ENCODE results near the gene OR4N5. TPM values are rescaled to one million over a fixed set of nuclear protein-coding genes. Genes with fewer than 3 reads are reported as not detected.
"Not testable (repeated sequence)": the region's sequence is repeated elsewhere in the genome, so short reads cannot be mapped to it uniquely, and the experiment has no call there.

Gene OR4N5
- total RNA-seq, 1 donor from 2014 or later = not detected

- ATAC-seq (ENCODE audit: low read depth) (no peak), DNase-seq (no peak)
- no peak for TF ChIP-seq CTCF (IDR thresholded peaks at IDR 0.05)
- Mint-ChIP-seq H3K4me3 (no peak overlapping the region), H3K27ac (no peak overlapping the region), H3K36me3 (ENCODE audit: low read depth) (no peaks in the 10 kb centered on the region), H3K27me3 (peaks cover 5% of the 10 kb centered on the region), H3K4me1 (no peaks in the 10 kb centered on the region), H3K9me3 (peaks cover 27% of the 10 kb centered on the region)
- CTCF ChIA-PET = no interaction called here
- POLR2A ChIA-PET = no interaction called here
- intact Hi-C loops (cut with micrococcal nuclease) = no loop called here
Observed at GRCh38 chr14:20164462-20164861, 25.8 kb downstream of the OR4N5 start.

- H3K36me3 Mint-ChIP-seq (ENCODE audit: low read depth) = no peaks in the 10 kb centered on the region
- H3K4me3 Mint-ChIP-seq = no peak overlapping the region
- H3K27ac Mint-ChIP-seq = no peak overlapping the region
- intact Hi-C loops (cut with micrococcal nuclease) = no loop called here
- no peaks in the 10 kb centered on the region for H3K4me1 Mint-ChIP-seq
- H3K27me3 Mint-ChIP-seq = peaks cover 9% of the 10 kb centered on the region
- peaks cover 21% of the 10 kb centered on the region for H3K9me3 Mint-ChIP-seq
- DNase-seq (no peak), ATAC-seq (ENCODE audit: low read depth) (no peak)
- ChIA-PET CTCF (no interaction called here), POLR2A (no interaction called here)
- TF ChIP-seq CTCF (IDR thresholded peaks at IDR 0.05) = no peak
Observed at GRCh38 chr14:20167091-20167490, 28.5 kb downstream of the OR4N5 start.

GRCh38 chr14:20169852-20170251 lies 31.2 kb downstream of the OR4N5 start:
- H3K4me1 Mint-ChIP-seq; H3K4me3 Mint-ChIP-seq; H3K9me3 Mint-ChIP-seq; CTCF ChIA-PET; H3K36me3 Mint-ChIP-seq (ENCODE audit: low read depth); H3K27ac Mint-ChIP-seq; POLR2A ChIA-PET; DNase-seq; ATAC-seq (ENCODE audit: low read depth); intact Hi-C loops (cut with micrococcal nuclease): not testable (repeated sequence)
- peaks cover 12% of the 10 kb centered on the region for H3K27me3 Mint-ChIP-seq

DNA sequence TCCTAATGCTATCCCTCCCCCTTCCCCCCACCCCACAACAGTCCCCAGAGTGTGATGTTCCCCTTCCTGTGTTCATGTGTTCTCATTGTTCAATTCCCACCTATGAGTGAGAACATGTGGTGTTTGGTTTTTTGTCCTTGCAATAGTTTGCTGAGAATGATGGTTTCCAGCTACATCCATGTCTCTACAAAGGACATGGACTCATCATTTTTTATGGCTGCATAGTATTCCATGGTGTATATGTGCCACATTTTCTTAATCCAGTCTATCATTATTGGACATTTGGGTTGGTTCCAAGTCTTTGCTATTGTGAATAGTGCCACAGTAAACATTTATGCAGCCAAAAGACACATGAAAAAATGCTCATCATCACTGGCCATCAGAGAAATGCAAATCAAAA lies 35.6 kb downstream of the OR4N5 start:
- H3K4me3 Mint-ChIP-seq; DNase-seq; H3K27ac Mint-ChIP-seq; H3K9me3 Mint-ChIP-seq; POLR2A ChIA-PET; H3K4me1 Mint-ChIP-seq; CTCF ChIA-PET; ATAC-seq (ENCODE audit: low read depth); H3K36me3 Mint-ChIP-seq (ENCODE audit: low read depth); intact Hi-C loops (cut with micrococcal nuclease); H3K27me3 Mint-ChIP-seq: not testable (repeated sequence)

GRCh38 chr14:20176330-20176729 lies 37.7 kb downstream of the OR4N5 start:
- intact Hi-C loops (cut with micrococcal nuclease) = no loop called here
- no peaks in the 10 kb centered on the region for H3K9me3 Mint-ChIP-seq
- H3K27me3 Mint-ChIP-seq = peaks cover 3% of the 10 kb centered on the region
- no peak overlapping the region for H3K4me3 Mint-ChIP-seq
- H3K27ac Mint-ChIP-seq = no peak overlapping the region
- ChIA-PET CTCF (no interaction called here), POLR2A (no interaction called here)
- ATAC-seq (ENCODE audit: low read depth) (no peak), DNase-seq (no peak)
- no peak for TF ChIP-seq CTCF (IDR thresholded peaks at IDR 0.05)
- H3K4me1 Mint-ChIP-seq = no peaks in the 10 kb centered on the region
- H3K36me3 Mint-ChIP-seq (ENCODE audit: low read depth) = no peaks in the 10 kb centered on the region

DNA sequence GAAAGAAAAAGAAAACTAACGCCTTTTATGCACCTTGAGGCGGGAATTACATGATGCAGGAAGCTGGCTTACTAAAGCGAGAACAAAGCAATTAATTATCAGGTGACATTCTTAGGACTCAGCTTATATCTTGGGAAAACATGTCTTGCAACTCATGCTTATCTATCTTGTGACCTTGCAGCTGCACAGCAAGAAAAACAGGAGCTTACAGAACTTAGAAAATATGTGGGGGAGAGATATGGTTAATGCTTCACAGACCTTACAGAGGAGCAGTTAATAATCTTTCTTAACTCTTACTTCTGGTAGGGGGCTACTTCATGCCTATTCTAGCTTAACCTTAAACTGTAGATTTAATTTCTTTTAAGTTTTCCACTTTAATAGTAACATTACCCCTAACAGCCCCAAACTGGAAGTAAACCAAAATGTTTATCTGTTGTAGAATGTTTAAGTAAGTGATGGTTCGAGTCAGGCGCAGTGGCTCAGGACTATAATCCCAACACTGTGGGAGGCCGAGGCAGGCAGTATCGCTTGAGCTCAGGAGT lies 38.9 kb downstream of the OR4N5 start:
- Mint-ChIP-seq H3K36me3 (ENCODE audit: low read depth) (no peaks in the 10 kb centered on the region), H3K27ac (no peak overlapping the region), H3K27me3 (peaks cover 3% of the 10 kb centered on the region), H3K4me1 (no peaks in the 10 kb centered on the region), H3K9me3 (no peaks in the 10 kb centered on the region), H3K4me3 (no peak overlapping the region)
- CTCF ChIA-PET = no interaction called here
- POLR2A ChIA-PET = no interaction called here
- intact Hi-C loops (cut with micrococcal nuclease) = no loop called here
- DNase-seq (no peak), ATAC-seq (ENCODE audit: low read depth) (no peak)
- TF ChIP-seq CTCF (IDR thresholded peaks at IDR 0.05) = no peak

Data from activated B cell treated with CpG ODN at 0.5 μM for 24 hours (primary cell).